CD8-positive, alpha-beta memory T cell (primary cell): ENCODE results near the gene FANCC. TPM values are rescaled to one million over a fixed set of nuclear protein-coding genes. Genes with fewer than 3 reads are reported as not detected.

Source experiments
- CTCF ChIA-PET: fragments of 350-600 bp; sonication (Branson Sonifier 250); formaldehyde crosslinking; loops from one replicate; lab custom pipeline; 2021; ENCODE audit warnings: antibody characterized with exemption; lab: Charles Lee
- POLR2A ChIA-PET: fragments of 350-600 bp; sonication (Branson Sonifier 250); formaldehyde crosslinking; loops from one replicate; lab custom pipeline; 2021; ENCODE audit warnings: antibody characterized with exemption; lab: Charles Lee
- DNase-seq, 5 donors: peaks; one replicate each; pipeline versions ENCODE4 v3.0.0 to v3.0.0-alpha.2; 2020 to 2022; ENCODE audit warnings: mixed read lengths in 1 of 5
- H3K27ac ChIP-seq: one replicate; pipeline ENCODE4 v1.7.0; 2013; ENCODE audit warnings: low read depth, mild to moderate bottlenecking, low read length, moderate library complexity
- H3K27me3 ChIP-seq: 2 replicates; pipeline ENCODE4 v1.7.0; 2013; ENCODE audit warnings: low read length, mild to moderate bottlenecking; ENCODE audit not compliant: insufficient read depth, poor library complexity, severe bottlenecking
- H3K36me3 ChIP-seq: 2 replicates; pipeline ENCODE4 v1.7.0; 2013; ENCODE audit warnings: mild to moderate bottlenecking, low read length, moderate library complexity; ENCODE audit not compliant: insufficient read depth
- H3K4me1 ChIP-seq: 2 replicates; pipeline ENCODE4 v1.7.0; 2013; ENCODE audit warnings: mild to moderate bottlenecking, low read length, moderate library complexity; ENCODE audit not compliant: insufficient read depth
- H3K4me3 ChIP-seq: 2 replicates; pipeline ENCODE4 v1.7.0; 2013; ENCODE audit warnings: mild to moderate bottlenecking, low read length
- H3K9me3 ChIP-seq: 2 replicates; pipeline ENCODE4 v1.7.0; 2013; ENCODE audit warnings: mild to moderate bottlenecking, low read length
- H3K27ac Mint-ChIP-seq, 8 donors: one replicate each; pipeline ENCODE4 v1.8.0; 2020 to 2021; ENCODE audit warnings: mixed read lengths in 8 of 8, mild to moderate bottlenecking in 6 of 8, inconsistent platforms in 3 of 8, moderate library complexity in 3 of 8
- H3K27me3 Mint-ChIP-seq, 2 donors: one replicate each; pipeline ENCODE4 v1.8.0; 2020 to 2021; ENCODE audit warnings: mixed read lengths in 2 of 2, mild to moderate bottlenecking in 1 of 2, moderate library complexity in 1 of 2
- H3K36me3 Mint-ChIP-seq, 3 donors: one replicate each; pipeline ENCODE4 v1.8.0; 2020 to 2021; ENCODE audit warnings: mixed read lengths in 3 of 3, inconsistent platforms in 1 of 3, mild to moderate bottlenecking in 1 of 3
- H3K4me1 Mint-ChIP-seq, 3 donors: one replicate each; pipeline ENCODE4 v1.8.0; 2020 to 2021; ENCODE audit warnings: mixed read lengths in 3 of 3, inconsistent platforms in 1 of 3, mild to moderate bottlenecking in 1 of 3
- H3K4me3 Mint-ChIP-seq, 7 donors: one replicate each; pipeline ENCODE4 v1.8.0; 2020 to 2021; ENCODE audit warnings: mixed read lengths in 7 of 7, mild to moderate bottlenecking in 6 of 7, moderate library complexity in 4 of 7, inconsistent platforms in 2 of 7
- H3K9me3 Mint-ChIP-seq, 5 donors: one replicate each; pipeline ENCODE4 v1.8.0; 2020 to 2022; ENCODE audit warnings: mixed read lengths in 5 of 5, mild to moderate bottlenecking in 3 of 5, moderate library complexity in 2 of 5, inconsistent platforms in 1 of 5
- polyA plus RNA-seq: library from polyadenylated mRNA; unstranded; fragments of 300-500 nt; fragmentation: Illumina TruSeq; gene quantifications from one replicate; pipeline ENCODE4 v1.2.3, GENCODE V29; 2021
- total RNA-seq, 2 experiments: library from RNA; stranded (reverse); gene quantifications; one replicate each; pipeline ENCODE4 v1.2.3, GENCODE V29; 2021

Gene FANCC
- total and polyA plus RNA-seq, 3 experiments from 2014 or later, result 2.7 to 18.5 (median 18.0) TPM

- no peak overlapping the region for H3K4me3 ChIP-seq
- H3K4me1 ChIP-seq, result no peaks in the 10 kb centered on the region
- no peaks in the 10 kb centered on the region for H3K36me3 ChIP-seq
- POLR2A ChIA-PET, result interaction anchor here (0.6 kb wide), 1 partner anchor 9 kb away, joined by 3 read pairs; no protein-coding TSS in a partner anchor
- DNase-seq, result no peak
- Mint-ChIP-seq H3K27me3 (peaks cover 3 to 31% of the 10 kb centered on the region in 2 donors), H3K4me1 (no peaks in the 10 kb centered on the region), H3K4me3 (no peak overlapping the region), H3K36me3 (peaks cover 0 to 2% (median 0%) of the 10 kb centered on the region in 3 donors), H3K9me3 (peaks cover 2 to 11% (median 6%) of the 10 kb centered on the region in 5 donors), H3K27ac (no peak overlapping the region)
- CTCF ChIA-PET, result interaction anchor here (1.1 kb wide), 1 partner anchor 9 kb away, joined by 3 read pairs; no protein-coding TSS in a partner anchor
- H3K27ac ChIP-seq, result no peak overlapping the region
- no peaks in the 10 kb centered on the region for H3K9me3 ChIP-seq
- H3K27me3 ChIP-seq, result no peaks in the 10 kb centered on the region
These were observed 9.8 kb upstream of the FANCC start for GRCh38 chr9:95327239-95327865.

- no peaks in the 10 kb centered on the region for H3K36me3 ChIP-seq
- ChIA-PET POLR2A (no interaction called here), CTCF (no interaction called here)
- no peak overlapping the region for H3K27ac Mint-ChIP-seq
- H3K4me1 ChIP-seq, result no peaks in the 10 kb centered on the region
- no peaks in the 10 kb centered on the region for H3K4me1 Mint-ChIP-seq
- no peak overlapping the region for H3K4me3 ChIP-seq
- no peaks in the 10 kb centered on the region for H3K9me3 ChIP-seq
- DNase-seq, result no peak
- no peak overlapping the region for H3K27ac ChIP-seq
- H3K9me3 Mint-ChIP-seq, result peaks cover 2 to 11% (median 6%) of the 10 kb centered on the region in 5 donors
- H3K36me3 Mint-ChIP-seq, result peaks cover 0 to 2% (median 0%) of the 10 kb centered on the region in 3 donors
- peaks cover 3 to 18% of the 10 kb centered on the region in 2 donors for H3K27me3 Mint-ChIP-seq
- no peaks in the 10 kb centered on the region for H3K27me3 ChIP-seq
- H3K4me3 Mint-ChIP-seq, result no peak overlapping the region
These were observed 7.7 kb upstream of the FANCC start for GRCh38 chr9:95325221-95325620.

- CTCF ChIA-PET, result interaction anchor here (1.8 kb wide), 1 partner anchor 18 kb away, joined by 3 read pairs; no protein-coding TSS in a partner anchor
- H3K9me3 ChIP-seq, result no peaks in the 10 kb centered on the region
- Mint-ChIP-seq H3K4me3 (peak overlapping the region; percentile 89 to 98 (median 92)), H3K36me3 (peaks cover 0 to 5% (median 0%) of the 10 kb centered on the region in 3 donors), H3K27ac (peak overlapping the region; percentile 83 to 99 (median 91)), H3K9me3 (no peaks in the 10 kb centered on the region), H3K4me1 (peaks cover 10 to 14% (median 12%) of the 10 kb centered on the region in 3 donors), H3K27me3 (peaks cover under 1 to 5% of the 10 kb centered on the region in 2 donors)
- H3K4me1 ChIP-seq, result peaks cover 4% of the 10 kb centered on the region
- H3K27me3 ChIP-seq, result no peaks in the 10 kb centered on the region
- H3K4me3 ChIP-seq, result peak overlapping the region; percentile 87
- H3K27ac ChIP-seq, result peak overlapping the region; percentile 77
- no peak for DNase-seq
- no peaks in the 10 kb centered on the region for H3K36me3 ChIP-seq
- POLR2A ChIA-PET, result interaction anchor here (1.0 kb wide), 1 partner anchor 592 kb away, joined by 3 read pairs; the partner anchor contains the start of gene AOPEP
These were observed 343 bp upstream of the FANCC start for GRCh38 chr9:95317893-95318211.

GRCh38 chr9:95316794-95317118 is 753 bp downstream of the FANCC start:
- peak overlapping the region; percentile 0 to 99 (median 71) for H3K27ac Mint-ChIP-seq
- Histone ChIP-seq H3K4me3 (peak overlapping the region; percentile 60), H3K27me3 (no peaks in the 10 kb centered on the region), H3K4me1 (peaks cover 4% of the 10 kb centered on the region), H3K36me3 (no peaks in the 10 kb centered on the region), H3K9me3 (no peaks in the 10 kb centered on the region), H3K27ac (no peak overlapping the region)
- H3K9me3 Mint-ChIP-seq, result no peaks in the 10 kb centered on the region
- peak in 3 of 5 donors; percentile 27 to 58 (median 50) for DNase-seq
- H3K4me3 Mint-ChIP-seq, result peak overlapping the region; percentile 89 to 98 (median 92)
- peaks cover 0 to 5% (median 3%) of the 10 kb centered on the region in 3 donors for H3K36me3 Mint-ChIP-seq
- H3K27me3 Mint-ChIP-seq, result peaks cover 0 to 7% of the 10 kb centered on the region in 2 donors
- peaks cover 10 to 14% (median 12%) of the 10 kb centered on the region in 3 donors for H3K4me1 Mint-ChIP-seq
- ChIA-PET CTCF (no interaction called here), POLR2A (interaction anchor here (0.8 to 1.0 kb wide), 2 partner anchors 15 to 590 kb away, joined by 3 to 4 read pairs; partner anchors contain the start of gene AOPEP)

GRCh38 chr9:95316274-95316673 is 1.2 kb downstream of the FANCC start:
- no peak overlapping the region for H3K27ac ChIP-seq
- POLR2A ChIA-PET, result no interaction called here
- H3K36me3 ChIP-seq, result no peaks in the 10 kb centered on the region
- CTCF ChIA-PET, result no interaction called here
- peak overlapping the region; percentile 60 for H3K4me3 ChIP-seq
- Mint-ChIP-seq H3K36me3 (peaks cover 0 to 5% (median 3%) of the 10 kb centered on the region in 3 donors), H3K4me3 (peak overlapping the region; percentile 89 to 98 (median 92)), H3K4me1 (peaks cover 10 to 14% (median 12%) of the 10 kb centered on the region in 3 donors), H3K9me3 (no peaks in the 10 kb centered on the region), H3K27me3 (peaks cover 0 to 7% of the 10 kb centered on the region in 2 donors), H3K27ac (peak overlapping the region in 7 of 8 donors; percentile 0 to 90 (median 70))
- H3K4me1 ChIP-seq, result peaks cover 4% of the 10 kb centered on the region
- H3K9me3 ChIP-seq, result no peaks in the 10 kb centered on the region
- no peaks in the 10 kb centered on the region for H3K27me3 ChIP-seq
- DNase-seq, result no peak

- Mint-ChIP-seq H3K4me1 (peaks cover 10 to 14% (median 12%) of the 10 kb centered on the region in 3 donors), H3K9me3 (no peaks in the 10 kb centered on the region), H3K4me3 (peak overlapping the region in 1 of 7 donors; percentile 98), H3K36me3 (peaks cover 0 to 5% (median 3%) of the 10 kb centered on the region in 3 donors), H3K27ac (peak overlapping the region in 1 of 8 donors; percentile 57), H3K27me3 (peaks cover 0 to 7% of the 10 kb centered on the region in 2 donors)
- H3K4me3 ChIP-seq, result no peak overlapping the region
- DNase-seq, result no peak
- ChIA-PET CTCF (no interaction called here), POLR2A (no interaction called here)
- no peak overlapping the region for H3K27ac ChIP-seq
- no peaks in the 10 kb centered on the region for H3K36me3 ChIP-seq
- no peaks in the 10 kb centered on the region for H3K9me3 ChIP-seq
- peaks cover 4% of the 10 kb centered on the region for H3K4me1 ChIP-seq
- no peaks in the 10 kb centered on the region for H3K27me3 ChIP-seq
These were observed 2.3 kb downstream of the FANCC start for GRCh38 chr9:95315108-95315746.

- H3K9me3 Mint-ChIP-seq, result no peaks in the 10 kb centered on the region
- DNase-seq, result no peak
- H3K4me1 Mint-ChIP-seq, result peaks cover 10 to 13% (median 10%) of the 10 kb centered on the region in 3 donors
- peaks cover 0 to 7% of the 10 kb centered on the region in 2 donors for H3K27me3 Mint-ChIP-seq
- POLR2A ChIA-PET, result no interaction called here
- no peak overlapping the region for H3K27ac Mint-ChIP-seq
- H3K36me3 ChIP-seq, result no peaks in the 10 kb centered on the region
- no peak overlapping the region for H3K27ac ChIP-seq
- H3K4me3 ChIP-seq, result no peak overlapping the region
- no peak overlapping the region for H3K4me3 Mint-ChIP-seq
- H3K9me3 ChIP-seq, result no peaks in the 10 kb centered on the region
- no peaks in the 10 kb centered on the region for H3K27me3 ChIP-seq
- H3K36me3 Mint-ChIP-seq, result peaks cover 0 to 5% (median 3%) of the 10 kb centered on the region in 3 donors
- CTCF ChIA-PET, result no interaction called here
- peaks cover 4% of the 10 kb centered on the region for H3K4me1 ChIP-seq
These were observed 4.5 kb downstream of the FANCC start for GRCh38 chr9:95313010-95313498.

GRCh38 chr9:95311961-95312360 is 5.5 kb downstream of the FANCC start:
- DNase-seq, result no peak
- no peak overlapping the region for H3K27ac ChIP-seq
- H3K27ac Mint-ChIP-seq, result no peak overlapping the region
- H3K36me3 ChIP-seq, result no peaks in the 10 kb centered on the region
- H3K4me1 Mint-ChIP-seq, result peaks cover 6 to 10% (median 8%) of the 10 kb centered on the region in 3 donors
- no peaks in the 10 kb centered on the region for H3K27me3 ChIP-seq
- H3K36me3 Mint-ChIP-seq, result peaks cover 0 to 3% (median 0%) of the 10 kb centered on the region in 3 donors
- H3K4me3 Mint-ChIP-seq, result no peak overlapping the region
- no peaks in the 10 kb centered on the region for H3K9me3 ChIP-seq
- ChIA-PET POLR2A (no interaction called here), CTCF (no interaction called here)
- no peak overlapping the region for H3K4me3 ChIP-seq
- peaks cover 4% of the 10 kb centered on the region for H3K4me1 ChIP-seq
- no peaks in the 10 kb centered on the region for H3K9me3 Mint-ChIP-seq
- peaks cover 0 to 7% of the 10 kb centered on the region in 2 donors for H3K27me3 Mint-ChIP-seq
